Panc1 (cell line): Measurements from ENCODE around the gene NCKIPSD.

Source experiments
- CTCF ChIP-seq: fragments of 450-650 bp; IDR thresholded peaks from 2 replicates; pipeline ENCODE4 v1.5.1; 2017; ENCODE audit warnings: mild to moderate bottlenecking
- POLR2AphosphoS5 ChIP-seq: IDR thresholded peaks from 2 replicates; pipeline ENCODE4 v1.6.1; 2012; ENCODE audit warnings: mild to moderate bottlenecking, low read depth, low read length, moderate library complexity
- REST ChIP-seq, 2 experiments: IDR thresholded peaks; 2 replicates each; pipeline ENCODE4 v1.6.1; 2011 to 2012; ENCODE audit warnings: low read depth in 2 of 2, control low read depth in 1 of 2, low read length in 1 of 2, mild to moderate bottlenecking in 1 of 2, moderate library complexity in 1 of 2; ENCODE audit not compliant: insufficient read depth in 1 of 2
- SIN3A ChIP-seq: IDR thresholded peaks from 2 replicates; pipeline ENCODE4 v1.6.1; 2012; ENCODE audit warnings: low read depth, mild to moderate bottlenecking, low read length, moderate library complexity, borderline replicate concordance; ENCODE audit not compliant: insufficient read depth

GRCh38 chr3:48664929-48665328 is 20.8 kb downstream of the NCKIPSD start:
- TF ChIP-seq CTCF (no peak), REST (IDR thresholded peaks at IDR 0.05; ENCODE audit: insufficient read depth in 1 of 2, low read depth in 2 of 2, low read length in 1 of 2) (no peak), POLR2AphosphoS5 (no peak), SIN3A (no peak)
